ENCODE measurements around the gene ABCC4.

ABCC4 gene, protein sequence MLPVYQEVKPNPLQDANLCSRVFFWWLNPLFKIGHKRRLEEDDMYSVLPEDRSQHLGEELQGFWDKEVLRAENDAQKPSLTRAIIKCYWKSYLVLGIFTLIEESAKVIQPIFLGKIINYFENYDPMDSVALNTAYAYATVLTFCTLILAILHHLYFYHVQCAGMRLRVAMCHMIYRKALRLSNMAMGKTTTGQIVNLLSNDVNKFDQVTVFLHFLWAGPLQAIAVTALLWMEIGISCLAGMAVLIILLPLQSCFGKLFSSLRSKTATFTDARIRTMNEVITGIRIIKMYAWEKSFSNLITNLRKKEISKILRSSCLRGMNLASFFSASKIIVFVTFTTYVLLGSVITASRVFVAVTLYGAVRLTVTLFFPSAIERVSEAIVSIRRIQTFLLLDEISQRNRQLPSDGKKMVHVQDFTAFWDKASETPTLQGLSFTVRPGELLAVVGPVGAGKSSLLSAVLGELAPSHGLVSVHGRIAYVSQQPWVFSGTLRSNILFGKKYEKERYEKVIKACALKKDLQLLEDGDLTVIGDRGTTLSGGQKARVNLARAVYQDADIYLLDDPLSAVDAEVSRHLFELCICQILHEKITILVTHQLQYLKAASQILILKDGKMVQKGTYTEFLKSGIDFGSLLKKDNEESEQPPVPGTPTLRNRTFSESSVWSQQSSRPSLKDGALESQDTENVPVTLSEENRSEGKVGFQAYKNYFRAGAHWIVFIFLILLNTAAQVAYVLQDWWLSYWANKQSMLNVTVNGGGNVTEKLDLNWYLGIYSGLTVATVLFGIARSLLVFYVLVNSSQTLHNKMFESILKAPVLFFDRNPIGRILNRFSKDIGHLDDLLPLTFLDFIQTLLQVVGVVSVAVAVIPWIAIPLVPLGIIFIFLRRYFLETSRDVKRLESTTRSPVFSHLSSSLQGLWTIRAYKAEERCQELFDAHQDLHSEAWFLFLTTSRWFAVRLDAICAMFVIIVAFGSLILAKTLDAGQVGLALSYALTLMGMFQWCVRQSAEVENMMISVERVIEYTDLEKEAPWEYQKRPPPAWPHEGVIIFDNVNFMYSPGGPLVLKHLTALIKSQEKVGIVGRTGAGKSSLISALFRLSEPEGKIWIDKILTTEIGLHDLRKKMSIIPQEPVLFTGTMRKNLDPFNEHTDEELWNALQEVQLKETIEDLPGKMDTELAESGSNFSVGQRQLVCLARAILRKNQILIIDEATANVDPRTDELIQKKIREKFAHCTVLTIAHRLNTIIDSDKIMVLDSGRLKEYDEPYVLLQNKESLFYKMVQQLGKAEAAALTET (N-terminal part only)

DNA sequence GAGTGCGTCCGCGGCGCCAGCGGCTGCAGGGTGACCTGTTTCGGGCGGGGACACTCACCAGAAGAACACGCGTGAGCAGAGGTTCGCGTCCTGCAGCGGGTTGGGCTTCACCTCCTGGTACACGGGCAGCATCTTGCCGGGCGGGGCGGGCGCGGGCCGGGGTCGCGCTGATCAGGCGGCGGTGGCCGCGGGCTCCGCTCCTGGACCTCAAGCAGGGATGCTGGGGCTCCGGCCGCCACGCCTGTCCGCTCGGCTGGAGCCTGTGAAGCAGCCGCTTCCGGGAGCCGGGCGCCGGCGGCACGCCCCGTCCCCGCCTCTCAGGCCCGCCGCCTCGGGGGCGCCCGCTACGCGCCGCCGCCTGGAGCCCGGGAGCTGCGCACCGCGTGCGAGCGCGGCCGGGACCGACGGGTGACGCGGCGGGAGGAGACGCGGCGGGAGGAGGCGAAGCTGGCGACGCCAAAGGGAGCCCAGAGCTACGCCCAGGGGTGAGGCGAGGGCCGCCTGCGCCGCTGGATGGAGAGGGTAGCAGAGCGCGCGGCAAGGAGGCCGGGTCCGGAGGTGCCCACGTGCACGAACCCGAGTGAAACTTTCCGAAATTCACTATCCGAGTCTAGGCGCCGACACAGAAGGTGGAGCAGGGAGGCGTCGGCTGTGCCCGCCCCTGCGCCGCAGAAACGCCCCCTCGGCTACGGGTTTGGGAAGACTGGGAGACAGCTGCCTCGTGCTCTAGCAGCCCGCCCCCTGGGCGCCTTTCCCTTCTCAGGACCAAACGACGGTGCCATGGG, at the start of gene ABCC4:
Gene ABCC4 (minus strand): TSS at position 269 of the 785 bp plus-strand sequence. CDS start 137 bp downstream, at position 132.
- peak; percentile 76 for DNase-seq

DNA sequence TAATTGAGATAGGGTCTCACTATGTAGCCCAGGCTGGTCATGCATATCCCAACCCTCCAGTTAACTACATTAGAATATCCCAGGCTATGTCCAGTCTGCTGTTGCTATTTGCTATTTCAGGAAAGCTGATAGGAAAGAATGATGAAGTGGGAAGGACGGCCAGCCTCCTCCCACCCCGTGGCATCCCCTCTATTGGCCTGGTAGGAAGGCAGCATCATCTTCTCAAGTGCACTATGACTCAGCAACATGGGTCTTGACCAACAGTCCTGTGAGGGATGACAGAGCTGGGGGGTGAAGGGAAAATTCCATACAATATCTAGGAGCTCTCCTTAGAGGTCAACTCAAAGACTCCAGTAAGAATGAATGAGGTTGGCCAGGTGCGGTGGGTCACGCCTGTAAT, 48.0 kb upstream of the ABCC4 start:
- no peak for DNase-seq

DNA sequence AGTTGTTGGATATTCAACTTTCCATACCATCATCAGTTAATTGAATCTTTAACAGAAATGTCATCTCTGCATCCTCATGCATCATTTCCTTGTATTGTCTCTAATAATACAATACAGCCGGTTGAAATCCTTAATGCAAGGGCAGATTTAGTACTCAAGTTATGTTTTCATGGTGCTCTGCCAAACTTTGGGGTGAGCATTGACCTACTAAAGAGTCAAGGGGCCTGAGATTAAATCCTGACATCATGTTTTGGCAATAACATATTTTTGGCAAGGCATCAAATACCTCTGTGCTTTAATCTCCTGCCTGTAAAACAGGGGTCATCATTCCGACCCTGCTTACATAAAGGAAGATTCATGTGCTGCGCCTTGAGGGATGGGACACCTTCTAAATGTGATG, 42.7 kb upstream of the ABCC4 start:
- no peak for DNase-seq

DNA sequence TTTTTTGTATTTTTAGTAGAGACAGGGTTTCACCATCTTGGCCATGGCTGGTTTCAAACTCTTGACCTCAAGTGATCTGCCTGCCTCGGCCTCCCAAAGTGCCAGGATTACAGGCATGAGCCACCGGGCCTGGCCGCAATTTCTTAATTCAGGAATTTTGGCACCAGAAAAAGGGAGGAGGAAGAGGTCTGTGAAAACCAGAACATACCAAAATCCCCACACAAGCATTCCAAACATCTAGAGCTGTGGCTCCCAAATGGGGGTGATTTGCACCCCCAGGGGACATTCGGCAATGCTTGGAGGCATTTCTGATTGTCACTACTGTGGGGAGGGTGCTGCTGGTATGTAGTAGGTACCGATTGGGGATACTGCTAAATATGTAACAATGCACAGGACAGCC, 40.2 kb upstream of the ABCC4 start:
- no peak for DNase-seq

DNA sequence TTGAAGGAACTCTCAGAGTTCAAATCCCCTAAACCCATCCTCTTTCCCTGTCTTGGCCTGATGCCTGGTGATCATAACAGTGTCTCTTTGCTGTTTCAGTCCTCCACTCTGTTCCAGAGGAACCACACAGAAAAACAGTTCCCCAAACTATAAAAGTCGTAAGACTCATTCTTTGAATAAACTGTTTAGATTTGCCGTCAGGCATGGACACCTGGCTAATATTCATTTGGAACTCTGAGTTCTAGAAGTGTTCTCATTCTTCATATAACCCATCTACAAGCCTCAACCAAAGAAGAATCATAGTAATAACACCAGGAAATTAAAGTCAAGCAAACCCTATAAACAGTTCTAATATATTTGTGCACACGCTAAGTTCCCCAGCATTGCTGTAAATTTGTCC, 37.7 kb upstream of the ABCC4 start:
- DNase-seq = no peak

DNA sequence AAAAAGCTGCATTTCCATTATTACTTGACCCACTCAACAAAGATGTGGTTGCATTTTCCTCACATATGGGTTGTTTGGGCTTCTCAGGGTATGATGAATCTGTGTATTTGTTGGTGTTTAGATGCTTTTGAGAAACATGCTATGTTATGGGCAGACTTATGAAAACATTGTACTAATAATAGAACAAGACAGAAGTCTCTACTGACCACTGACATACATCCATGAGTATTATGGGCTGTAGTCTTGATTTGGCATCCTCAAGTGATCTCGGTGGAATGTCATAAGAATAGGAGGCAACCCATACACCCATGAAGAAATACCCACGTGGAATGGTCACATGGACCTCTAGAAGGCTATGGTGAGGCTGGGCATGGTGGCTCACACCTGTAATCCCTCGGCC, 36.3 kb upstream of the ABCC4 start:
- no peak for DNase-seq

DNA sequence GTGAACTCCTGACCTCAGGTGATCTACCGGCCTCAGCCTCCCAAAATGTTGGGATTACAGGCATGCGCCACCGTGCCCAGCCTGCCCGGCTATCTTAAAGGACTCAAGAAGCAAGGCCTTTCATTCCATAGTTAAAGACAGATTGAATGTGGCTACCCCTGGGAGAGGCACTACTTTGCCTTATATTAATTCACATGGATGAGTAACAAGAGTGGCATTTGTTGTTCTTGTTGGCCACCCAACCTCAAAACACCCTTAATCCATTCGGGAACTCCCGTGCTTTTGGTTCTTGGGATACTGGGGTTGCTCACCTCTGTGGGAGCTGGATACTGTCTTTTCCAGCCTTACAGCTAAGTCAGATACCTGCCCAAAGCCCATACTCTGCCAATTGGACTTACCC, 34.4 kb upstream of the ABCC4 start:
- DNase-seq = no peak

DNA sequence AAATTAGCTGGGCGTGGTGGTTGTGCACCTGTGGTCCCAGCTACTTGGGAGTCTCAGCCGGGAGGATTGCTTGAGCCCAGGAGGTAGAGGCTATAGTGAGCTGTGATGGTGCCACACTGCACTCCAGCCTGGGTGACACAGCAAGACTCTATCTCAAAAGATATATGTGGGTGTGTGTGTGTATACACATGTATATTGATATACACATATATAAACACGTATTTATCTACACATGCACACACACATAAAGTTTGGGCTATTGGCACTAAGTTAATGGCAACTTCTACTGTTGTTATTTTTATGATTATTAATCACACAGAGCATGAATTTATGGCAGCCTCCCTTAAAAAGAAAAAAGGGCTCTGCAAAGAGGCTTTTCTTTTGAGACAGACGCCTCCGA, 27.1 kb upstream of the ABCC4 start:
- DNase-seq = no peak

DNA sequence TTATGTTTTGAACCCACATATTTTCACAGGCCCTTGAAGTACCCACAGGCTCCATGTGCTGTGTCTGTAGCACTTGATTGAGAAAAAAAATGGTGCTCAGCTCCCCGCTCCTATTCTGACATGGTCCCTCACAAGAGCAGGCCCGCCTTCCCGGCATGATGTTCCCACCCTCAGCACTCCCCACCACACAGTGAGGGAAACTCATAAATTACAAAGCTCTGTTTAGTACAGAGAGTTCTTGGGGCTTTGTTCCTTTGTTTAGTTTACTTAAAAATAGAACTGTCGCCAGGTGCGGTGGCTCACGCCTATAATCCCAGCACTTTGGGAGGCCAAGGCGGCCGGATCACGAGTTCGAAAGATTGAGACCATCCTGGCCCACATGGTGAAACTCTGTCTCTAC, 25.9 kb upstream of the ABCC4 start:
- no peak for DNase-seq

DNA sequence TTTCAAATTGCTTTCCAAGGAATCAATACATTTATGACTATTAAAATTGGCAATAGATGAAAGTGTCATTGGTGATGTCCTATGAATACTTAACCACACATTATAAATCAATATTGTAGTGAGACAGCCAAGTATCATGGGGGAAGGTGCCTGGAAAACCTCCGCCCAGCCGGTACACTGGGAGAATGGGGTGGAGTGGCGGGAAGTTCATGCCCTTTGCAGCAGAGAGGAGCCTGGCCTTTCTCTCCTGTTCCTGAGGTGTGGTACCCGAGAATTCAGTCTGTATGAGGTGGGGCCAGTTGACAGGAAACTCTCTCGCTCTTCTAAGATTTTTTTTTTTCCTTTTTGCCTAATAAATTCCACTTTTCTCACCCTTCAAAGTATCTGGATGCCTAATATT, 25.4 kb upstream of the ABCC4 start:
- DNase-seq = no peak

DNA sequence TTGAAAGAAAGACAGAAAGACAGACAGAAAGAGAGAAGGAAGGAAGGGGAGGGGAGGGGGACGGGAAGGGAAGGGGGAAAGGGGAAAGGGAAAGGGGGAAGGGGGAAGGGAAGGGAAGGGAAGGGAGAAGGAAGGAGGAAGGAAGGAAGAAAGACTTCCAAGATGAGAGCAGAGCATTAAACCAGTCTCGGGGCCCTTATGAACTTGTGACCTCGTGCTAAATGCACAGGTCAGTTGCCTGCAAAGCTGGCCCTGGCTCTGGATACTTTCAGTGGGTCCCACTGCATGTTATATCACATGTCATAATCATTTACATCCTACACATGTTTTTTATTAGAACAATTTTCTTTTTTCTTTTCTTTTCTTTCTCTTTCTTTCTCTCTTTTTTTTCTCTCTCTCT, 24.2 kb upstream of the ABCC4 start:
- no peak for DNase-seq

DNA sequence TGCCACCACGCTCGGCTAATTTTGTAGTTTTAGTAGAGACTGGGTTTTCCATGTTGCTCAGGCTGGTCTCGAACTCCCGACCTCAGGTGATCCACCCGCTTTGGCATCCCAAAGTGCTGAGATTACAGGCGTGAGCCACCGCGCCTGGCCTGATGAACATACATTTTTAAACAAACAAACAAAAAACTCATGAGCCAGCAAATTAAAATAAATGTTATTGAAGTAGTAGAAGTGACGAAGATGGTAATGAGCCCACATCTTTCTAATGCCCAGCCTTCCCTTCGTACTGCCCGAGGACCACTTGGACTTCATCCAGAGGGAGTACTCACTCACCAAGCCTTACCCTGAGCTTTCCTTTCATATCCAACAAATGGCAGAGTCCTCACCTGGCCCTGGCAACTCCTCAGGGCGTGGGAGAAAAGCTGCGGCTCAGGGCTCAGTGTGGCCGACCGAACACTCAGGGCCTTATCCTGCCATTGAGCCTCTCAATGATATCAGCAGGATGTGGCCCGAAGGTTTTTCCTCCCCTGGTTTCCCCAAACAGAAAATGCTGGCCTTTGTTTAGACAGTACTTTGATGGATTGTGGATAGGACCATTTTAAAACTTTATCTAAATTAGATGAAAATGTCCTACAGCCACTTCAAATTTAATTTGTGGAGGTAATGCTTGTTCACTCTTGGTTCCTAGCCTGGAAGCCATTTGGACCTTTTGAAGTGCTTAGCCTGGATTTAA, 22.8 kb upstream of the ABCC4 start:
- no peak for DNase-seq

DNA sequence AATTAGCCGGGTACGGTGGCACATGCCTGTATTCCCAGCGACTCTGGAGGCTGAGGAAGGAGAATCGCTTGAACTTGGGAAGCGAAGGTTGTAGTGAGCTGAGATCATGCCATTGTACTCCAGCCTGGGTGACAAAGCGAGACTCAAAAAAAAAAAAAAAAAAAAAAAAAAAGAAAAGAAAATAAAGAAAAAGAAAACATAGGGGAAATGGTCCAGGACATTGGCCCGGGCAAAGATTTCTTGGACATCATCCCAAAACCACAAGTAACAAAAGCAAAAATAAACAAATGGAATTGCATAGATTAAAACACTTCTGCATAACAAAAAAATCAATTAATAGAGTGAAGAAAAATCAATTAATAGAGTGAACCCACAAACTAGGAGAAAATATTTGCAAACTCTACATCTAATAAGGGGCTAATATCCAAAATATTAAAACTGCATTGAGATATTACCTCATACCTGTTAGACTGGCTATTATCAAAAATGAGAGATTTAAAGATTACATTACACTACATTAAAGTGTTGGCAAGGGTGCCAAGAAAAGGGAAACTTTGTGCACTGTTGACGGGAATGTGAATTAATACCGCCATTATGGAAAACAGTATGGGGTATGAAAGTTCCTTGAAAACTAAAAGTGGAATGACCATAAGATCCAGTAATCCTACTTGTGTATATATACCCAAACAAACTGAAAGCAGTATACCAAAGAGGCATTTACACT, 18.5 kb upstream of the ABCC4 start:
- DNase-seq = no peak

DNA sequence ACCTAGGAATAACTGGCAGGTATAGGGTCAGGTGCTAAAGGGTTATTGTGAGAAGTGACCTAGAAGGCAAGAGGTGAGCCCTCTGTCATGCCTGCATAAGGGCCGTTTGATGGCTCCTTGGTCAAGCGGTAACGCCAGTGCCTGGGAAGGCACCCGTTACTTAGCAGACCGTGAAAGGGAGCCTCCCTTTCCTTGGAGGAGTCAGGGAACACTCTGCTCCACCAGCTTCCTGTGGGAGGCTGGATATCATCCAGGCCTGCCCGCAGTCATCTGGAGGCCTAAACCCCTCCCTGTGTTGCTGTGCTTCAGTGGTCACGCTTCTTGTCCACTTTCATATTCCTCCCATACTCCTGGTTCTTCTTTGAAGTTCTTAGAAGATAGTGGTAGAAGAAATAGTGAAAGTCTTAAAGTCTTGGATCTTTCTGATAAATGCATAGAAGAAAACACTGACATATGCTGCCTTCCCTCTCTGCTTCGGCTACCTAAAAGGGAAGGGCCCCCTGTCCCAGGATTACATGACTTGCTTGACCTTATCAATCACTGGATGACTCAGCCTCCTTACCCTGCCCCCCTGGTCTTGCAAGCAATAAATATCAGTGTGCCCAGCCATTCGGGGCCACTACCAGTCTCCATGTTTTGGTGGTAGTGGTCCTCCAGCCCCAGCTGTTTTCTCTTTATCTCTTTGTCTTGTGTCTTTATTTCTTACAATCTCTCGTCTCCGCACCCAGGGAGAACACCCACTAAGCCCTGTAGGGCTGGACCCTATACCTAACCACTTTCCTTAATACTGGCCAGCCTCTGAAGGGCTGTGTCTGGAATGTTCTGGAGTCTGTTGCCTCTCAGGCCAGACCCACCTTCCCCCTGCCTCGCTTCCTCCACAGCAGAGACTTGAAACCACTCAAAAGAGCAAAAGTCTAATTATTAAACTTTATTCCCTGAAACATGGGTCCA, 16.1 kb upstream of the ABCC4 start:
- DNase-seq = no peak

DNA sequence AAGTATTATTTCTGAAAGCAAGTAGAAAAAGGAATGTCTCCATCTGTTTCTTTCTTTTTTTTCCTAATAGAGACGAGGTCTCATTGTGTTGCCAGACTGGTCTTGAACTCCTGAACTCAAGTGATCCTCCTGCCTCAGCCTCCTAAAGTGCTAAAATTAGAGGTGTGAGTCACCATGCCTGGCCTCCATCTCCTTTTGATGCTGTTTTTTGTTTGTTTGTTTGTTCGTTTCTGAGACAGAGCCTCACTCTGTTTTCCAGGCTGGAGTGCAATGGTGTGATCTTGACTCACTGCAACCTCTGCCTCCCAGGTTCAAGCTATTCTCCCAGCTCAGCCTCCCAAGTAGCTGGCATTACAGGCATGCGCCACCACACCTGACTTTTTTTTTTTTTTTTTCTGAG, 14.5 kb upstream of the ABCC4 start:
- DNase-seq = no peak

DNA sequence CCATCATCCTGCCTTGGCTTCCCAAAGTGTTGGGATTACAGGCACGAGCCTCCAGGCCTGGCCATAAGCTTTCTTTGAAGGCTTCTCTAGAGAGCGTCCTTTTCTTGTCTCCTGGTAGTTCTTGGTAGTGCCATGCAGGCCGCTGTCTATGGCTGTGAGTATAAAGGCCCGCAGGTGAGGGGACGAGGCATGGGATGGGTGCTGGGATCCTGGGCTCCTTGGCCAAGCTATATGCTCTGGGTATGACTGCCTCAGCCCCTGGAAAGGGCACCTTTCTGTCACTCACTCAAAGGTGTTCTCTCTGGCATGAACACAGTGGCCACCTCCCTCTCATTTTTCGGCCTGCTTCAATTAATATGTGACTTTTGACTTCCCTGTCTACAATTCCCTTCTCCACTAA, 6.3 kb upstream of the ABCC4 start:
- DNase-seq = no peak

DNA sequence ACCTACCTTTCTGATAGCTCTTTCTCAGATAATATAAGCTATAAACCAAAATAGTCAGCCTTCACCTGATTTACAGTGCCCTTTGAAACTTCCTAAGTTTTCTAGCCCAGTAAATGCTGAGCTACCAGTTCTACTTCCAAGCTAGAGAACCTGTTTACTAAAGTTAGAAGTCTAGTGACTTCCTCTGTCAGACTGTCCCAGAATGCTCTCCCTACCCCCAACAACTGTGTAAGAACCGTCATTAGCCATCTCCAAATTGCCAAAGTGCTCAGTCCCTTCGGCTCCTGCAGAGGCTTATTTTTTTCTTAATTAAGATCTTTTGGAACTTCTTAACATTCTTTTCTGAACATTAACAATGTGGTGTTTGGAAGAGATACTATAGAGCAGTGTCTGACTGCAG, 3.2 kb upstream of the ABCC4 start:
- no peak for DNase-seq

DNA sequence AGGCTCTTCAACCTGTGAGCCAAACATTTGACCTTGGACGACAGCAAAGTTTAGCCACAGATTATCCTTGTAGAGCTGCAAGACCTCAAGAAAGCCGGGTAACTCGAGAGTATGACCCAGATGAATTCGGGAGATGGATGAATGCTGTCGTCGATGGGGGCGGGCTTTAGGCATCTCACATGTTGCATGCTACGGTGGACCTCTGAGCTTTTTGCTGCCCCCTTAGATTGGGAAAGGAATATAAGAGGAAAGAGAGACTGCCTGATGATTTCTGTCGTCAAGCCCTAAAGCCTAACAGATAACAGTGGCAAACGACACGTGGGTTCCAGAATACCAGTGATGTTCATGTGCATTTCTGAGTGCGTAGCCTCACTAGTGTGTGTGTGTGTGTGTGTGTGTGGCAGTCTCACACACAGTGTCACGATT, 730 bp upstream of the ABCC4 start:
- no peak for DNase-seq

DNA sequence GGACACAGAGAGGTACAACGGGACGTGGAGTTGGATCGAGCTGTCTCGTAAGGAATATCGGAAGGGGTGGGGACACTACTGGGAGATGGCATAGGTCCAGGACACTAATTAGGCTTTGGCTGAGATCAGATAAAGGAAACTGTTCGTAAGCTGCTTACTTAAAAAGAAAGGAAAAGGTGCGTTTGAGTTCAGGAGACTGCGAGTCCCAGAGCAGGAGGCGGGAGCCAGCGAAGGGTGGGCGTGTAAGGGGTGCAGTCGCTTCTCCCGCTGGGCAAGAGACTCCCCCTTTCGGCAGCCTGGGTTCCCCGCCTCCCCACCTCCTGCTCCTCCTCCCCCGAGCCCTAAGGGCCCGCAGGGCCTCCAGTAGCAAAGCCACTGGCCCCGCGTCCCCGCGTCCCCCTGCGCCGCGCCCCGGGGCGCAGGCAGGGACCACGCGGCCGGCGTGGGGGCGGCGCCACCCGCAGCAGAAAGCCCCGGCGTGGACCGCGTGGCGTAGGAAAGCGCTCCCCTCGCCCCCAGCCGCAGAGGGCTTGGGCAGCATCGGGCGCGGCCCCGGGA, 547 bp downstream of the ABCC4 start:
- peak; percentile 62 for DNase-seq
